Head of caudate nucleus (tissue), 42 donors: ENCODE results near the gene VPS13A.

Experiments used
- DNase-seq, 42 donors: peaks; one replicate each; pipeline versions ENCODE4 v3.0.0 to v3.0.0-alpha.2; 2020 to 2021; ENCODE audit warnings: mixed read lengths in 7 of 42
- intact Hi-C: fragments of 100-400 bp; cut with DNase I; formaldehyde crosslinking; loops from one replicate; pipeline ENCODE4 v1.15.0; 2022

Gene VPS13A

DNA sequence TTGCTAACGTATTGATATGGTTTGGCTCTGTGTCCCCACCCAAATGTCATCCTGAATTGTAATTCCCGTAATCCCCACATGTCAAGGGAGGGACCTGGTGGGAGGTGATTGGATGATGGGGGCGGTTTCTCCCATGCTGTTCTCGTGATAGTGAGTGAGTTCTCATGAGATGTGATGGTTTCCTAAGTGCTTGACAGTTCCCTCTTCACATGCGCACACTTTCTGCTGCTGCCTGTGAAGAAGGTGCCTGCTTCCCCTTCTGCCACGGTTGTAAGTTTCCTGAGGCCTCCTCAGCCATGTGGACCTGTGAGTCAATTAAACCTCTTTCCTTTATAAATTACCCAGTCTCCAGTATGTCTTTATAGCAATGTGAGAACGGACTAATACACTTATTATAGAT is 263.8 kb downstream of the VPS13A start:
- intact Hi-C loops: loop anchor here (10.0 kb wide), 1 partner anchor 684 kb away; no protein-coding TSS in a partner anchor
- DNase-seq: peak in 1 of 42 donors; percentile 25

DNA sequence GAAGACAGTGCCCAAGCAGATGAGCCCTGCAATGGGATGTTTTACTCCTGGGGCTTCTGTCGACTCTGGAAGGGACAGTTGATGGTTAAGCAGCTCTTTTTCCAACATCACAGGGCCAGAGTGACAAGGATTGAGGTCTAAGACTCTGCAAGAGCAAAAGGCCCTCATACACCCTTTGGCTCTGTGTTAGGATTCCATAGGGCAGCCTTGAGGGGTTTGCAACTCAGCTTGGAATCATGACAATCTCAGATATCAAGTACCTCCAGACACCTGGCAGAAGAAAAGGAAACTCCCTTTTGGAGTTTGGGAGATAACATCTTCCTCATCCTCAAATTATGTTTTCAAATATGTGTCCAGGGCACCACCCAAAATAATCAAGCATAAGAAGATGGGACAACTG is 265.1 kb downstream of the VPS13A start:
- intact Hi-C loops: loop anchor here (10.0 kb wide), 1 partner anchor 682 kb away; no protein-coding TSS in a partner anchor
- DNase-seq: no peak

DNA sequence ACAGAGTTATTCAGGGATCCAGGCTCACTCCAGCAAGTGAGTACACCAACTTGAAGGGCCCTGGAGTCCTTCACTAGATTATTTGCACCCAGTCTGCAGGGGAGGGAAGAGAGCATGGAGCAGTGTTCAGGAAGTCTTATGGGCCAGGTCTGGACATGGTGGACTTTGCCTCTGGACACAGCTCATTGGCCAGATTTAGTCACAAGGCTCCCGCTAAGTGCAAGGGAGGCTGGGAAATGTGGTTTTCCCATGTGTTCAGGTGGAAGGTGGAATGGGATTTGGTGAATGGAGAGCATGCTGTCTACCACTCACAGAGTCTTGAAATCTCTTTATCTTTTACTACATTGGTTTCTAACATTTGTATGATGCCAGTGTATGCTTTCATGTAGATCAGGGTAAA is 270.3 kb downstream of the VPS13A start:
- DNase-seq: no peak
- intact Hi-C loops: loop anchor here (10.0 kb wide), 1 partner anchor 677 kb away; no protein-coding TSS in a partner anchor

DNA sequence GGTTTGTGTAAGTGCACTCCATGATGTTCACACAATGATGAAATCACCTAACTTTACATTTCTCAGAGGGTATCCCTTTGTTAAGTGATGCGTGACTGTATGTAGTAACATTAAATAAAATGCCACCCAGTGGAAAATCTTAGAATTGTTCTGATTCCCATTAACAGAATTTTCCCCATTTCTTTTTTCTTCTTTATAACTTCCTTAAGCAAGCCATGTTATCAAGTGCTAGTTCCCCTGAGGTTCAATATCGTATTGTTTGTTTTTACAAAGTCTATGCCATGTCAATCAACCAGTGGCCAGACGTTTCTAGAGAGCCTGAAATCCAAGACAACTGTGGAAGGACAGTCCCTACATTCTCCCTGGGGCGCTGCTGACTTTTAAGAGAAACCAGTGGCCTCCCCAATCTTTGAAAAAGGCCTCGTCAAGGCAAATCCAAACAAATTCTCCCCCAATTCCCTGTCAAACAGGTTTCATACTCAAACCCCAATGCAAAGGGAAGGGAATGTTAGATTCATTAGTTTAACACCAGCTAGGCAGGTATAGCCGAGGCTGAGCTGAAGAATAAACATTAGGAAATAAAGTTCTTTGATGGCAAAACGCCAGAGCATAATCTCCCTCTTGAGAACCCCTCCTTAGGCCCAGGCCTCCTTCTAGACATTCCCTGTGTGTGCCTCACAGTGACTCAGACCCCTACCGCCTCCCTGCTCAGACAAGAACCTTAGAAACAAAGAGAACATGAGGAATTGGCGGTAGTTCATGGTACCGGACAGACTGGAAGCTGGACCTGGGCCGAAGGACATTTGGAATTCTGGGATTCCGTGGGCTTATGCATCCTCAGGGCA is 272.1 kb downstream of the VPS13A start:
- intact Hi-C loops: loop anchor here (10.0 kb wide), 2 partner anchors 305 to 675 kb away; no protein-coding TSS in a partner anchor
- DNase-seq: no peak

DNA sequence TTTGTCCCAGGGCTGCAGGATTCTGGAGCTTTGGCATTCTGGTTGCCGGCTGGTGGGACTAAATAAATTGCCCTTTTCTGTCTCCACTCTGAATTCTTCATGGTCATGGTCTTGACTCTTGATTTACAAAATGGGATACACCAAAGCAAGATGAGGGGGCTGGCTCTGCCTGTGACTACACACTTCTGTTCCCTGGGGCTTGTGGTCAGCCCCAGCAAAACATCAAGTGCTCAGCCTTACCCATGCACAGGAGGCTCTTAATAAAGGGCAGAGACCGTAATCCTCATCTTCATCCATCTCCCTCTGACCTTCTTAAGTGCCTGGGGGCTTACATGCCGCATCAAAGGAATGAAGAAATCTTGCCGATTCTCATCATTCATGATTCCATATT is 272.7 kb downstream of the VPS13A start:
- intact Hi-C loops: loop anchor here (10.0 kb wide), 1 partner anchor 305 kb away; no protein-coding TSS in a partner anchor
- DNase-seq: no peak

DNA sequence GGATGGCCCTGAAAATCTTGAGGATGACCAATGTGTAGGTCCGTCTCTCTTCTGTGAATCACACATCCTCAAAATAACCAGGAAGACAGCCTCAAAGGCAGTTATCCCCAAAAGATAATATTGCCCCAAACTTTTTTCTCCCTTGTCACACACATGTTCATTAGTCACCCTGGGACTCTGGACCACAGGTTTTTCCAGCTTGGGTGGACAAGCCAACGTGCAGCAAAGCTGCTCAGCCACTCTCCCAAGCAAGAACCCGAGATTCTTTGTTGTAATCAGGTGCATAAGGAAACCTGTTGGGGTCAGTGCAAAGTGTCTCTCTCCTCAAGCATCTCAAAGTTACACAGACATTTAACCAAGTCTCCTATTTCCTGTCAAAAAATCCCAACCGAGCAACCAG is 274.2 kb downstream of the VPS13A start:
- DNase-seq: no peak
- intact Hi-C loops: loop anchor here (10.0 kb wide), 1 partner anchor 303 kb away; no protein-coding TSS in a partner anchor

DNA sequence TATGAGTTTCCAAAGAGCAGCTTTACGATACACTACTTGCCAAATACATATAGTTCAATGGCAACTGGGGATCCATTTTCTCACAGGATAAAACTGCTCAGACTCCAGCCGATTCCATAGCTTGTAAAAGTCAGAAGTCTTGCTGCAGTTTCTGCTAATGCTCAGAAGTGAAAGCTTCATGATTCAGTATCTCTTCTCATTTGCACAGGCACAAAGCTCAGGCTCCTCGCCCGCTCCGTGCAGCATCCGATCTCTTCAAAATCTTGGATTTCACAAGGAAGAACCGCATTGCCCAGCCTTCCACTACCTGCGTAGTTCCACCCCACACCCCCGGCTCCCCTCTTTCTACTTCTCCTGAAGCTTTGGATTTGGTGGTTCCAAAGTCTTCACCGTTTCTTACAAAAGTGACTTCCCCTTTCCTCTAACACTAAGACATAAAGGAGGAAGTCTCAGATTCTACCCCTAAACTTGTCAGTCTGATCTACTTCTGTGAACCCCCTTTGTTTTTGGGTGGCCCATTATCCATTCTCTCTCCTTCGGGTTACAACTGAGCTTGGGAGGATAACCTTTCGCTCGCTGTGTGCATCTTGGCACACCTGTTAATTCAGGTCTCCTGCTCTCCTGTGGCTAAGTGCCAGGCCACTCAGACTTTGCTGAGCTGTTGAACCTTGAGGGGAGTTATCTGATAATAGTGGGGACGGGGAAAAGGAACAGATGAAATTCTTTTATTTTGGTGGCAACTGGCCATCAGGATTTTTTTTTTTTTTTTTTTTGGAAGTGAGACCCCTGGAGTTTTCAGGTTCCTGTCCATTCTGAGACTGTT is 276.7 kb downstream of the VPS13A start:
- DNase-seq: no peak
- intact Hi-C loops: loop anchor here (10.0 kb wide), 1 partner anchor 301 kb away; no protein-coding TSS in a partner anchor

DNA sequence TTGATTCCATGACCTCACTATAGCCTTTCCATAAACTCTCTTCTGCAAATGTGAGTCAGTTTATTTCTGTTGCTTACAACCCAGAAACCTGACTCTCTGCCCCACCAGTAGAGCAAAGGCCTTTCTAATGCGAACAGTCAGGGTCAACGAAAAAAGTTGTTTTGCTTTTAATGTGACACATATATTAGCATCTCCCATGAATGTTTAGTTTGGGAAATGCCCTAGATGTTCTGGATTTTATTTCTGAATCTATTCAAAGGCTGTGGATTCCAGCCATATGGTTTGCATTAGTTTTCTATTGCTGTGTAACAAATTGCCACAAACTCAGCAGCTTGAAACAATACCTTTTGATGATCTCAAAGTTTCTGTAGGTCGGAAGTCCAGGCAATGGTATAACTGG is 277.3 kb downstream of the VPS13A start:
- intact Hi-C loops: loop anchor here (10.0 kb wide), 1 partner anchor 300 kb away; no protein-coding TSS in a partner anchor
- no peak for DNase-seq

DNA sequence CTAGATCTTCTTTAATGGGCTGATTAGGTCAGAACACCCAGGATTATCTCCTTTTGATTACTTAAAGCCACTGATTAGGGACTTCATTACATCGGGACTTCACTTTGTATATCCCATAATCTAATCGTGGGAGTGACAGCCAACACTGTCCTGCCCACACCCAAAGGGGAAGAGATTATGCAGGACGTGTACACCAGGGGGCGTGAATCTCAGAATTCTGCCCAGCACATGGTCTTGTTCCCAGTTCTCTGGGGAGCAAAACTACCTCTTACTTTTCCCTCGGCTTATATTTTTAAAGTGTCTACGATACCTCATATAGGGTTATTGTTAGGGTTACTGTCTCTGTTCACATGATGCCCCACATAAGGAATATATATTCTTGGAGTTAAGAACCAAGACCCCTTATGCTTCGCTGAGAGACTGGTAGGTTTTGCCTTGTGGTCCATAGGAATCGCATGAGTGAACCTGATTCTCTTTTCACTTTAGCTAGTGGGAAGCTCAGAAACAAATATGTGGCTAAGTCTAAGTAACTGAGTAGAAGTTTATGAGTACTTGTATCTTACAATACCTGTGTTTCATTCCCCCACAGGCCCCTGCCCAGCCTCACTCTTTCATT is 278.1 kb downstream of the VPS13A start:
- DNase-seq: no peak
- intact Hi-C loops: loop anchor here (10.0 kb wide), 1 partner anchor 299 kb away; no protein-coding TSS in a partner anchor

DNA sequence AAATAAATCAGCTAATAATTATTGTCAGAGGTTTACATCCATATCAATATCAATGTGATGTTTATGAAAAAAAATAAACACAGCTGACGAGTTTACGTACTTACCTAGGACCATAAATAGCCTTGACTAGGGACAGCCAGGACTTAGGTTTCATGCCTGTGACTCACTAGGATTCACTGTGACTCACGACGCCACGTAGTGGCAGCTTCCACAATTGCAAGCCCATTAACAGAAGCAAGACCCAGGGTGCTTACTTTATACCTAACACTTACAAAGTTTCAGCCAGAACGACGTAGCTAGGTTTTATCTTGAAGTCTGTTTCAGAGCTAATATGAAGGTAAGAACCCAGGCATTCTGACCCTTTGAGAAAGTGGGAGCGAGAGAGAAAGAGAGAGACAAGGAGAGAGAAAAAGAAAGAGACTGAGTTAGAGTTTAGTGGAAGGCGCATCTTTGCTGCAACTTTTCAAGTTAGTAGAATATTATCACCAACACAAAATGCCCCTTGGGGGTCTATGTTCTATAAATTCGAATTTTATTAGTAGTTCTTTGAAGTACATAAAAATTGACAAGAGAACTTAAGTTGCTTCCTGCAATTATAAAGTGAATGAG is 279.6 kb downstream of the VPS13A start:
- peak; percentile 32 to 95 (median 86) for DNase-seq
- intact Hi-C loops: loop anchor here (10.0 kb wide), 1 partner anchor 298 kb away; no protein-coding TSS in a partner anchor

DNA sequence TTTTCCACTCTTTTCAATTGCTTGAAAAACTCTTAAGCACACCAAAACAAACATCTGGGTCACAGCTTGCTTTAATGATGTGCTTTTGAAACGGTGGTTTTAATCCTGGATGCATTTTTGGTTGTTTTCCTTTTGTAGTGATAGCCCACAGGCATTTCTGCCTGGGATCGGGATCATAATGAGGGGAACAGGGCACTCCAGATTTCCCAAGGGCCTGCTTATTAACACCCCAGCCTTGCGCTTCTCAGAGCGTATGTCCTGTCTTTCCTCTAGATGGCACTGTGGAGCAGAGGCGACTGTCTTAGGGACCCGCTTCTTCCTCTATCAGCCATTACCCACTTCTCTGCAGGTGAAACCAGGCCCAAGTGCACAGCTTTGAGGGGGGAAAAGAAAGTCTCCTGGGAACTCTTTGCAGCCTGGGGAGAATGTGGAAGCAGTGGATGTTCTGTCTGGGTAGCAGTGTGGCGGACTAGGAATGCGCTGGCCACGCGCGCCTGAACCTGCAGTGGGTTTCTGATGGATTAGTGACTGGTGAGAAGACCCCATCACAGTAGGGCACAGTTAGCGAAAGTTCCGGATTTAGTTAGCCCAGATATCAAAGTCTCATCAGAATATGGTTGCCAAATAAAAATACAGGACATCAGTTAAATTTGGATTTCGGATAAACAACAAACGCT is 280.7 kb downstream of the VPS13A start:
- intact Hi-C loops: loop anchor here (10.0 kb wide), 1 partner anchor 297 kb away; no protein-coding TSS in a partner anchor
- DNase-seq: peak; percentile 13 to 87 (median 68)

DNA sequence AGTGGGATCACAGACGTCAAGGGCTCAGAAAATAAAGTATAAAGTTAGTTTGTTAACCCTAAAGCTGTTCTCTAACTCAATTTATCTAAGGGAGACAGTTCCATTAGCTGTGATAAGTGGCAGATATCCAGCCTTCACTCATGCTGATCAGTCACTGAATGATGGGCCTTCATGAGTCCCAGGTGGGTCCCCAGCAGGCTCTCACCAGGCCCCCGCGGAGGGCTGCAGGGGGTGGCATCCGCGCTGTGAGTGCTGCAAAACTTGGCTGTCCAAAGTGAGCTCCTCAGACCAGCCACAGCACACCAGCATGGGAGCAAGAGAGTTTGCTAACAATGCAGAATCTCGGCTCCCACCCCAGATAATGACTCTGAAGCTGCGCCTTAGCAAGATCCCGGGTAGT is 283.6 kb downstream of the VPS13A start:
- intact Hi-C loops: no loop called here
- DNase-seq: no peak

DNA sequence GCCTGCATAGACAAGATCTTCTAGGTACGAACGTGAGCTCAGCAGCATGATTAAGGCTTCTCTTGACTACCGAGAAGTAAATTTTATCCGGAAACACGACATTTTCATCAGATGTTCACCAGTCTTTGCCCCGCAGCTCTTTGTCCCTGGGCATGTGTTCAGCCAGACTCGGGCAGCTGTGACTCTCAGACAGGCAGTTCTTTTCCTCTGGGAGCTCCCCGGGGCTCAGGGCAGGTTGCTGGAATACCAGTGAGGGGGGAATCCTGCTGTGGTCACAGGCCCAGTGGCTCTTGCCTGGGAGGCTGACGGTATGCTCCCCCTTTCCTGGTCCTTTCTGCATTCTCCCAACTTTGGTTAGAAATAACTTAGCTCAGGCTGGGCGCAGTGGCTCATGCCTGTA is 284.7 kb downstream of the VPS13A start:
- DNase-seq: no peak
- intact Hi-C loops: no loop called here

DNA sequence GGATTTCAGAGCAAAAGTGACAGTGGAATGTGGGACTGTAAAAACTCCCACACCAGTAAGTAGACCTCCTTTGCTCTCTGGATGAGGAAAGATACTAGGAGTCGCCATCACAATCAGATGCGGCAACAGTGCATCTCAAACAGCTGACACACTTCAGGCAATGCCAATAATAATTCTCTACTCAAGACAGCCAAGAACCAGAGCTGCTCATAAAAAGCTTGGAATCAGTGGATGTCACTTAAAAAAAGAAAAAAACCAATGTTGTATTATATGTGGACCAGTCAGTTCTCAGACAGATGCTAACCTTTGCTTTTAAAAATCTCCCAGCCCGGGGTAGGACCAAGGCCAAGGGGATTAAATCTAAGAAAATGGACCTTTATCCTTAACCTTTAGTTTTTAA is 285.8 kb downstream of the VPS13A start:
- intact Hi-C loops: no loop called here
- no peak for DNase-seq

DNA sequence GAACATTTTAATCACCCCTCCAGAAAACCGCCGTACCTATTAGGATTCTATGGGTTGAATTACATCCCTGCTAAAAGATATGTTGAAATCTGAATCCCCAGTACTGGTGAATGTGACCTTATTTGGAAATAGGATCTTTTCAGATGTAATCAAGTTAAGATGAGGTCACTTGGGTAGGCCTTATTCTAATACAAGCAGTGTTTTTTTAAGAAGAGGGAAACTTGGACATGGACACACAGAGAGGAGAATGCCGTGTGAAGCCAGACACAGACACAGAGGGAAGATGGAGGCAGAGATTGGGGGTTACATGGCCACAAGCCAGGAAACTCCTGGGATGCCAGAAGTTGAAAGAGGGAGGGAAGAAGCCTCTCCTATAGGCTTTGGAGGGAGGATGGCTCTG is 287.3 kb downstream of the VPS13A start:
- intact Hi-C loops: no loop called here

DNA sequence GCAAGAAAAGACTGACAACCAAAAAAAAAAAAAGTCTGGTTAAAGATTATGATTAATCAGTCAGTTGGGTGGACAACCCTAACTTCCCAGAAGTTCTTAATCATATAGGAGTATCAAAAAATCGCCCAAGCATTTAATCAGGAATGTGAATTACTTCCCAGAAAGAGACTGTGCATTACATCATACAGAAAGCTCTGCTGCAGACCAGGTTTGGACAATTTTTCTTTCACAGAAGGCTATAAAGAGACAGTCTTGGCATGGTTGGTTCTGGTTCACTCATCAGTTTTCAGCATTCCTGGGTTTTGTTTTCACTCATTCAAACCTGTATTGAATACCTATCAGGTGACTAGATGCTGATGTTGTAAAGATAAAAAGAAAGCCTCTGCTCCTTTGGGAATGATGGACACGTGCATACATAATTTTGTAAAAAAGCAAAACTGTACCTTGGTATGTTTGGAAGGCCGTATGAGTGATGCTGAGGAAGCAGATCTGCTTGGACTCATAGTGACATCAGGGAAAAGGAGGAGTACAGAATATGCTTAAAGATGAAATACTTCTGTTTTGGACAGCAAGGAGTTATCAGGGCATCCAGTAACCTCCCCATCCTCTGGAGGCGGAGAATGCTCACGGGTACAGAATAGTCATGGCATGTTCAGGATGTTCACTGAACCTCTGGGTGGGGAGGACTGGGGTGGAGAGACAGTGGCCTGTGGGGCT is 292.3 kb downstream of the VPS13A start:
- DNase-seq: no peak
- intact Hi-C loops: no loop called here

More for the DNA sequence above, 287.3 kb downstream of the VPS13A start:
- no peak for DNase-seq
